GM12801 (cell line): ENCODE measurements around the gene C1R.

ENCODE experiments used
- CTCF ChIP-seq: IDR thresholded peaks from one replicate; pipeline ENCODE4 v1.5.1; 2011; ENCODE audit warnings: control low read depth; ENCODE audit not compliant: insufficient read length; ENCODE audit errors: extremely low read depth

The C1R gene

GRCh38 chr12:7047306-7047705 is 44.9 kb downstream of the C1R start:
- TF ChIP-seq CTCF: no peak

- TF ChIP-seq CTCF: no peak
These were observed 45.7 kb downstream of the C1R start for GRCh38 chr12:7046383-7047105.

GRCh38 chr12:7045913-7046312 is 46.3 kb downstream of the C1R start:
- TF ChIP-seq CTCF: no peak

- no peak for TF ChIP-seq CTCF
These were observed 49.4 kb downstream of the C1R start for GRCh38 chr12:7042842-7043241.

GRCh38 chr12:7039403-7039802 is 52.8 kb downstream of the C1R start:
- TF ChIP-seq CTCF: no peak

- TF ChIP-seq CTCF: no peak
These were observed 53.7 kb downstream of the C1R start for GRCh38 chr12:7038591-7038990.

GRCh38 chr12:7035463-7035862 is 56.8 kb downstream of the C1R start:
- TF ChIP-seq CTCF: no peak
